NCI-H524 treated with DMSO at 0.1 percent for 48 hours (cell line): ENCODE data around the gene HDAC6.
"Not testable (repeated sequence)": the region's sequence is repeated elsewhere in the genome, so short reads cannot be mapped to it uniquely, and the experiment has no call there.

ENCODE experiments used
- DNase-seq: peaks from one replicate; lab custom pipeline; 2025; lab: John Stamatoyannopoulos, UW

Gene HDAC6

GRCh38 chrX:48826135-48826875 lies 24.4 kb downstream of the HDAC6 start, which contains the start of gene ERAS:
Gene ERAS (plus strand): TSS chrX:48826513. CDS start chrX:48829124, 2,611 bp downstream.
- no peak for DNase-seq

DNA sequence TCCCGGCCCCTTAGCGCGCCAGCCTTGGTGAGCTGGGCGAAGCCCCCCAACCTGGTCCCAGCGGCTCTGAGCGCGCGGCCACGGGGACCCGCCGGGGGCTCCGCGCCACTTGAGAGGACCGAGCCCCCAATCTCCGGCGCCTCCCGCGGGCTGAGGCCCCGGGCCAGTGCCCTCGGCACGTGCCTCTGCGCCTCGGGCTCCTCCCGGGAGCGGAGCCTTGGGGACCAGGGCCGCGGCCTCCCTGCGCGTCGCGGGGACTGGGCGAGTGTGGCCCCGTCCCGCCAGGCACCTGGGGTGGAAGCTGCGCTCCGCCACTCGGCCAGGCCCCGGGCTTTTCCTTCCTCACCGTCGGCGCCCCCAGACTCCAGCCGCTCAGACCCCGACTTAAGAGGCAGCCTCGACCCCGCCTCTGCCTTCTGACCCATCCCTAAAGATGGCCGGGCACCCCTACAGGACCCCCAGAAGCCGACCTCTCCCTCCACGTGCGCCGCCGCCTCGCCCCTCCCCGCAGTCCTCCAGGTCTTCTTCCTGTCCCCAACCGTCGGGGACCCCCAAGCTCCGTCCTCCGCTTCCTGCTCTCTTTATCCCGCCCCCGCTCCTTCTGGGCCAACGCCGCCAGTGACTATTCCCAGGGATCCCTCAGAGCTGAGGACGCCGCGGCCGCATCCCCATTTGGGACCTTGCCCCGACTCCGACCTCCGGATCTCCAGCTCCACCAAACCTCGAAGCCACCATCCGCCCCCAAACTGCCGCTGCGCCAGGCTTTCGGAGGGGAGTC lies 25.2 kb downstream of the HDAC6 start:
- DNase-seq = no peak

DNA sequence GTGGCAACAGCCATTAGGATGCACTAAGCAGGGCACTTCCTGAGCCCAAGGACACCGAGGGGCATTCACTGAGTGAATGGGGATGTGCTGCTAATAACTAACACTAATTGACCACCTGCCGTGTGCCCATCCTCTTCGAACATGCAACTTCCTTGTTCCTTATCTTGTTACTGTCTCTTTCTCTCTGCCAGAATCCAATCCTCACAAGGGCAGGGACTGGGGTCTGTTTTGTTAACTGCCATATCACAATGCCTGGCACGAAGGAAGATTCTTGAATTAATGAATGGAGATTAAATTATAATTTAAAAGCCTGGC lies 25.7 kb downstream of the HDAC6 start:
- DNase-seq = no peak

DNA sequence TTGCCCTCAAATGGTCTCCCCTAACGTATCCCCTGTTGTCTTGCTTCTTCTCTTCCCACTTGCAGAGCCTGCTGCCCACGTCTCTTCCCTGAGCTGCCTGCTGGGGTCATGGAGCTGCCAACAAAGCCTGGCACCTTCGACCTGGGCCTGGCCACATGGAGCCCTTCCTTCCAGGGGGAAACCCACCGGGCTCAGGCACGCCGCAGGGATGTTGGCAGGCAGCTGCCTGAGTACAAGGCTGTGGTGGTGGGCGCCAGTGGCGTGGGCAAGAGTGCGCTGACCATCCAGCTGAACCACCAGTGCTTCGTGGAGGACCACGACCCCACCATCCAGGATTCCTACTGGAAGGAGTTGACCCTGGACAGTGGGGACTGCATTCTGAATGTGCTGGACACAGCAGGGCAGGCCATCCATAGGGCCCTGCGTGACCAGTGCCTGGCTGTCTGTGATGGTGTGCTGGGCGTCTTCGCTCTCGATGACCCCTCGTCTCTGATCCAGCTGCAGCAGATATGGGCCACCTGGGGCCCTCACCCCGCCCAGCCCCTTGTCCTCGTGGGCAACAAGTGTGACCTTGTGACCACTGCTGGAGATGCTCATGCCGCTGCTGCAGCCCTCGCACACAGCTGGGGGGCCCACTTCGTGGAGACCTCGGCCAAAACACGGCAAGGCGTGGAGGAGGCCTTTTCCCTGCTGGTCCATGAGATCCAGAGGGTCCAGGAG lies 27.3 kb downstream of the HDAC6 start:
- DNase-seq = no peak

- no peak for DNase-seq
Measured at GRCh38 chrX:48831136-48831908, 29.5 kb downstream of the HDAC6 start.

DNA sequence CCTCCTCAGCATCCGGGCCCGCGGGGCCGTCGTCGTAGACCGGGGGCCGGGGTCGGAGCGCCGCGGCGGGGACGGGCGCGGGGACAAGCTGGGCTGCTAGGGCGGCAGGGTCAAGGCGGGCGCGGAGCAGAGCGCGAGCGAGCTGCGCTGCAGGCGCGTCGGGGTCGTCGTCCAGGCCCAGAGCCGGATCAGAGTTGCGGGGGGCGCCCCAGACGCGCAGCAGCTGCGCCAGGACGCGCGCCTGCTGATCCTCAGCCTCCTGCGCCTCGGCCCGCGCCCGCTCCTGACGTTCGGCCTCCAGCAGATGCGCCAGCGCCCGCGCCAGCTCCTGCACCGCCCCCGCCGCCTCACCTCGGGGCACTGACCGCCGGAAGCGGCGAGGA lies 30.0 kb downstream of the HDAC6 start:
- no peak for DNase-seq

DNA sequence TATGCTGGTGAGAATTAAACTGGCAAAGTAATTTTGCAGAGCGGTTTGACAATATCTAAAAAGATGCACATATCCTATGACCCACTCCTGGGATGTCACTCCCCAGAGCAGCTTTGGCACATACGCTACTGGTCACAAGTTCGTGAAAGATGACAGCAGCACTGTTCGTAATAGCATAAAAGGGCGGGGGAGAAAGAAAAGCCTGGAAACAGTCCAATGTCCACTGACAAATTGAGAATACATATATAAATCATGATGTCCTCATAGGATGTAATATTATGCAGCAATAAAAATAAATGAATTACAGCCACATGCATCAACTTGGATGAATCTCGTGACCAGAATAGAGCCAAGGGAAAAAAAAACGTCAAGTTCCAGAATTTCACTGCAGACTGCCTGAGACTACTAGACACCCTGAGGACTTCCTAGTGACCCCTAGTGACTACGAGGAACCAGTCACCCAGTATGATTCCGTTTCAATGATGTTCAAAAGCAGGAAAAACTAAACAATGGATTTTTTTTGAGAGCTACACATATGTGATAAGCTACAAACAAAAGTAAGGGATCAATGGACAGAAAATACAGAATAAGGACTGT lies 31.8 kb downstream of the HDAC6 start:
- no peak for DNase-seq

DNA sequence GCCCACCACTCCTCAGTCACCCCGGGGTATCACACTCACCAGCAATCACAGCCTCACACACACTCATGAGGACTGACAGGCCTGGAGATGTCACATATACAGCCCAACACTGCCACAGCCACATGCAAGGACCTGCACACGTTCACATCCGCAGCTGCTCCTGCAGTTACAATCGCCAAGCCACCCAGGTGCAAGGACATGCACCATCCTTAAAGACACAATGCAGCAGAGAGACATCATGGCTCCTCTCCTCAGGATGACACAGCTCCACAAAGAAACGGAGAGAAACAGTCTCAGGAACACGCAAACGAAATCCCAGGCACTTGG lies 32.5 kb downstream of the HDAC6 start:
- no peak for DNase-seq

- DNase-seq = peak; percentile 29
Measured at GRCh38 chrX:48835524-48836329, 33.9 kb downstream of the HDAC6 start, which contains the start of gene PCSK1N. Gene PCSK1N (minus strand): TSS chrX:48835610. CDS start chrX:48835532, 78 bp downstream.

GRCh38 chrX:48839686-48840085 lies 37.8 kb downstream of the HDAC6 start:
- no peak for DNase-seq

- DNase-seq = no peak
Measured at GRCh38 chrX:48848847-48849246, 47.0 kb downstream of the HDAC6 start.

DNA sequence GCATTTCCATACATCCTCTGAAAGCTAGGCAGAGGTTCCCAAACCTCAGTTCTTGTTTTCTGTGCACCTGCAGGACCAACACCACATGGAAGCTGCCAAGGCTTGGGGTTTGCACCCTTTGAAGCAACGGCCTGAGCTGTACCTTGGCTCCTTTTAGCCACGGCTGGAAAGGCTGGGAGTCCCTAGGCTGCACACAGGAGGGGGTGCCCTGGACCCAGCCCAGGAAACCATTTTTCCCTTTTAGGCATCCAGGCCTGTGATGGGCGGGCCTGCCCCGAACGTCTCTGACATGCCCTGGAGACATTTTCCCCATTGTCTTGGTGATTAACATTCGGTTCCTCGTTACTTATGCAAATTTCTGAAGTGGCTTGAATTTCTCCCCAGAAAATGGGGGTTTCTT lies 51.0 kb downstream of the HDAC6 start:
- DNase-seq = no peak

GRCh38 chrX:48853494-48853893 lies 51.6 kb downstream of the HDAC6 start:
- DNase-seq = not testable (repeated sequence)

DNA sequence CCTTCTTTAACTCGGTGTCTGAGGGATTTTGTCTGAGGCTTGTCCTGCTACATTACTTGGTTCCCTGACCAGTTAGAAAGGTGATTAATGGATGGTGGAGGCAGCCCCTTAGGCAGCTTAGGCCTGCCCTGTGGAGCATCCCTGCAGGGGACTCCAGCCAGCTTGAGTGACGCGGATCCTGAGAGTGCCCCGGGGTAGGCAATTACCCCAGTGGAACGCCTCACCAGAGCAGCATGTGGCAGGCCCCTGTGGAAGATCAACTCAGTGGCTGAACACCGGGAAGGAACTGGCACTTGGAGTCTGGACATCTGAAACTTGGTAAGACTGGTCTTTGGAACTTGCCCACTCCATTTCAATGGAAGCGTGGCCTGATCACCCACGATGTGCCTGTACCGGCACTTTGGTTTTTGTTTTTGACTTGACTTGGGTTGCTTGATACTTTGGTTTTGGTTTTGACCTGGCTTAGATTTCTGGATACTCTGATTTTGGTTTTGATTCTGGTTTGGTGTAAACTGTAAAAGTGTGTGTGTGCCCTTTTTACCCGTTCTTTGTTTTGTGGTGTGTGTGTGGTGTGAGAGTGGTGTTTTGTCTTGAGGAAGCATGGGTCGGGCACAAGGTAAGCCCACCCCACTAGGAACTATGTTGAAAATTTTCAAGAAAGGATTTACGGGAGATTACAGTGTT lies 52.4 kb downstream of the HDAC6 start:
- not testable (repeated sequence) for DNase-seq

GRCh38 chrX:48854898-48855297 lies 53.0 kb downstream of the HDAC6 start:
- no peak for DNase-seq

GRCh38 chrX:48864210-48864609 lies 62.3 kb downstream of the HDAC6 start:
- no peak for DNase-seq

DNA sequence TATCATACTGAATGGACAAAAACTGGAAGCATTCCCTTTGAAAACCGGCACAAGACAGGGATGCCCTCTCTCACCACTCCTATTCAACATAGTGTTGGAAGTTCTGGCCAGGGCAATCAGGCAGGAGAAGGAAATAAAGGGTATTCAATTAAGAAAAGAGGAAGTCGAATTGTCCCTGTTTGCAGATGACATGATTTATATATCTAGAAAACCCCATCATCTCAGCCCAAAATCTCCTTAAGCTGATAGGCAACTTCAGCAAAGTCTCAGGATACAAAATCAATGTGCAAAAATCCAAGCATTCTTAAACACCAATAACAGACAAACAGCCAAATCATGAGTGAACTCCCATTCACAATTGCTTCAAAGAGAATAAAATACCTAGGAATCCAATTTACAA lies 70.2 kb downstream of the HDAC6 start:
- not testable (repeated sequence) for DNase-seq
